Measurements from ENCODE around the gene THBS1. TPM values are rescaled to one million over a fixed set of nuclear protein-coding genes. Genes with fewer than 3 reads are reported as not detected.

THBS1 gene
- total RNA-seq, 2 donors from 2014 or later = 0.31 to 0.38 TPM

DNA sequence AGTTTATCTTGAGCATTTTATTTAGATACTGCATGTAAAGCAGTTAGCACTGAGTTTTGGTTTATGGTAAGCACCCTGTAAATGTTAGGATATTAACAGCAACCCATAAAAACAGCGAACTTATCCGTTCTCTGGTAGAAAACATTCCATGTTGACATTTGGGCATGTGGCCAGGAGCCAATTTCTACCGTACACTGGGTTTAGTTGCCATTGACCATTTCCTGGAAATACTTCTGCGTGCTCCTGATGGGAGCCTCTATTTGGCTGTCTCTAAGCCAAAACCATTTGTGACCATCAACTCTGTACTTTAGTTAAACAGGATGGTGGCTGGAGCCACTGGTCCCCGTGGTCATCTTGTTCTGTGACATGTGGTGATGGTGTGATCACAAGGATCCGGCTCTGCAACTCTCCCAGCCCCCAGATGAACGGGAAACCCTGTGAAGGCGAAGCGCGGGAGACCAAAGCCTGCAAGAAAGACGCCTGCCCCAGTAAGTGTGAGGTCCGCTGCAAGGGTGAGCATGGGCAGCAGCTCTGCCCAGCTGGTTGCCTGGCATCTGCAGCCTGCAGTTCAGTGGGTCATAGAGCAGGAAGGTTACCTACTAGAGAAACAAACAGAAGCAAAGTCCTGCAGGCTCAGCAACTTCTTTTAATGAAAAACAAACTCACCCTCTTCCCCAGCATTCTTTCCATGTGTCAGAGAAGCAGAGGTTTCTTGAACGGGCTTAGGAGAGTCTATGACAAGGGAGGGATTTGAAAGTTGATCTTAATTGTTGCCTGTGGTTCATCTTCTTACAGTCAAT is 7.1 kb downstream of the THBS1 start:
- peak in 1 of 2 donors; percentile 46 for ATAC-seq
- no peaks in the 10 kb centered on the region for H3K27me3 Mint-ChIP-seq

DNA sequence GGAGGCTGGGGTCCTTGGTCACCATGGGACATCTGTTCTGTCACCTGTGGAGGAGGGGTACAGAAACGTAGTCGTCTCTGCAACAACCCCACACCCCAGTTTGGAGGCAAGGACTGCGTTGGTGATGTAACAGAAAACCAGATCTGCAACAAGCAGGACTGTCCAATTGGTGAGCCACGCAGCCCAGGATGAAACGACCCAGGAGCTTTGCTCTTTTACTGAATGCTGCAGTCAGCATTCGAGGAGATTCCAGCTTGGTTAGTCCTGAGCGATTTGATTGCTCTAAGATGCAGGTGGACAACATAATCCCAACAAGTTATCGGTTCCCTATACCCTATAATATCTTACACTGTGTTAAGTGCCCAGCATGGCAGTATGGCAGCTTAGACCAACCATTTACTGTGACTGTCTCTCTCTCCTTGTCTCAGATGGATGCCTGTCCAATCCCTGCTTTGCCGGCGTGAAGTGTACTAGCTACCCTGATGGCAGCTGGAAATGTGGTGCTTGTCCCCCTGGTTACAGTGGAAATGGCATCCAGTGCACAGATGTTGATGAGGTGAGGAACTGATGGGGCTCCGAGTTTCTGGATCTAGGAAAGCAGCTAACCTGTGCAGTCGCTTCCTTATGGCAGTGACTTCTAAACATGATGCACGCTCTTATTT is 7.8 kb downstream of the THBS1 start:
- H3K27ac Mint-ChIP-seq = no peak overlapping the region
- peaks cover 17 to 19% of the 10 kb centered on the region in 2 donors for H3K4me1 Mint-ChIP-seq (ENCODE audit: low read depth in 2 of 2)
- DNase-seq (ENCODE audit: low spot score) (no peak), ATAC-seq (no peak)
- no peak overlapping the region for H3K4me3 Mint-ChIP-seq
- H3K9me3 Mint-ChIP-seq = no peaks in the 10 kb centered on the region
- H3K36me3 Mint-ChIP-seq = peaks cover 6% of the 10 kb centered on the region
- no peaks in the 10 kb centered on the region for H3K27me3 Mint-ChIP-seq

More for the DNA sequence above, 7.1 kb downstream of the THBS1 start:
- peaks cover 6% of the 10 kb centered on the region for H3K36me3 Mint-ChIP-seq
- no peak for DNase-seq (ENCODE audit: low spot score)
- H3K9me3 Mint-ChIP-seq = no peaks in the 10 kb centered on the region
- no peak overlapping the region for H3K27ac Mint-ChIP-seq
- H3K4me1 Mint-ChIP-seq (ENCODE audit: low read depth in 2 of 2) = peaks cover 17 to 19% of the 10 kb centered on the region in 2 donors
- no peak overlapping the region for H3K4me3 Mint-ChIP-seq

DNA sequence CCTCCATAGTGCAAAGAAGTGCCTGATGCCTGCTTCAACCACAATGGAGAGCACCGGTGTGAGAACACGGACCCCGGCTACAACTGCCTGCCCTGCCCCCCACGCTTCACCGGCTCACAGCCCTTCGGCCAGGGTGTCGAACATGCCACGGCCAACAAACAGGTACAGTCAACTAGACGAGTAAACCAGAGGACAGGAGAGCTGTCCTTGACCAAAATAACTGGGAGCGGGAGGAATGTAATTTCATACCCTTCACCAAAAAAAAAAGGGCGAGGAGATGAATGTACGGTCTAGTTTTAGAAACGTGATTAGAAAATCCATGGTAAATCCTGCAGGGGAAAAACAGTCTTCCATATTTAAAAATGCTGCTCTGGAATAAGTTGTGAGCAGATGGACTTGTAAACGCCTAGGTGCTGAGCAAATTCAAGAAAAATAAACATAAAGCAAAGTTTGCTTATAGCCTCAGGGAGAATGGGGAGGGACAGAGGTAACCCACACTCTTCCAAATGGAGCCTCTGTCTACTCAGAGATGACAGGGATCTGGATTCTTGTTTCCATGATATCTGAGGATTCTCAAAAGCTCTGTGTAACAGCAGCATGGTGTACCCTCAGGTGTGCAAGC is 8.4 kb downstream of the THBS1 start:
- H3K27ac Mint-ChIP-seq = no peak overlapping the region
- H3K4me3 Mint-ChIP-seq = no peak overlapping the region
- peaks cover 21 to 23% of the 10 kb centered on the region in 2 donors for H3K4me1 Mint-ChIP-seq (ENCODE audit: low read depth in 2 of 2)
- ATAC-seq (no peak), DNase-seq (ENCODE audit: low spot score) (no peak)
- H3K27me3 Mint-ChIP-seq = no peaks in the 10 kb centered on the region
- H3K36me3 Mint-ChIP-seq = peaks cover 6% of the 10 kb centered on the region
- H3K9me3 Mint-ChIP-seq = no peaks in the 10 kb centered on the region

DNA sequence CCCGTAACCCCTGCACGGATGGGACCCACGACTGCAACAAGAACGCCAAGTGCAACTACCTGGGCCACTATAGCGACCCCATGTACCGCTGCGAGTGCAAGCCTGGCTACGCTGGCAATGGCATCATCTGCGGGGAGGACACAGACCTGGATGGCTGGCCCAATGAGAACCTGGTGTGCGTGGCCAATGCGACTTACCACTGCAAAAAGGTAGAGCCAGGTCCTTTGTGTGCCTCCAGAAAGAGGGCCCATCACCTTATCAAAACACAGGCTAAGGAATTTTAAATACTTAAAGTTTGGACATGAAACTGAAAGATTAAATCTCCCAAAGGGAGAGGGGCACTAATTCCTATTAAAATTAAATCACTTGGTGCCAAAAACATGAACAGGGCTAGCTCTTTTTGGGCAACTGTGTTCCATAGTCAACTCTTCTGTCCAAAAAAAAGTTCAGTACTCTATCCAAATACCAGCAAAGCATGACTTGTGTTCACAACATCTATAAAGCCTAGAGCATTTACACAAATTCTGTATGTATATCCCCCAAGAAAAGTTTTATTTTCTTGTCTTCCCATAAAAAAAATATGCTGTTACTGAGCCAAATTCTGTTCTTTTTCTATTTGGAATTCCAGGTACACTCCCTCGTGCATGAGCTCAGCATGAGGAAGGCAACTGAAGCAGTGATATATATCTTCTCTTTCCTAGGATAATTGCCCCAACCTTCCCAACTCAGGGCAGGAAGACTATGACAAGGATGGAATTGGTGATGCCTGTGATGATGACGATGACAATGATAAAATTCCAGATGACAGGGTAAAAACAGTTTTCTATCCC is 9.2 kb downstream of the THBS1 start:
- Mint-ChIP-seq H3K27ac (no peak overlapping the region), H3K36me3 (peaks cover 6% of the 10 kb centered on the region), H3K4me1 (ENCODE audit: low read depth in 2 of 2) (peaks cover 20 to 21% of the 10 kb centered on the region in 2 donors), H3K9me3 (no peaks in the 10 kb centered on the region), H3K4me3 (no peak overlapping the region), H3K27me3 (no peaks in the 10 kb centered on the region)
- ATAC-seq = no peak
- no peak for DNase-seq (ENCODE audit: low spot score)

DNA sequence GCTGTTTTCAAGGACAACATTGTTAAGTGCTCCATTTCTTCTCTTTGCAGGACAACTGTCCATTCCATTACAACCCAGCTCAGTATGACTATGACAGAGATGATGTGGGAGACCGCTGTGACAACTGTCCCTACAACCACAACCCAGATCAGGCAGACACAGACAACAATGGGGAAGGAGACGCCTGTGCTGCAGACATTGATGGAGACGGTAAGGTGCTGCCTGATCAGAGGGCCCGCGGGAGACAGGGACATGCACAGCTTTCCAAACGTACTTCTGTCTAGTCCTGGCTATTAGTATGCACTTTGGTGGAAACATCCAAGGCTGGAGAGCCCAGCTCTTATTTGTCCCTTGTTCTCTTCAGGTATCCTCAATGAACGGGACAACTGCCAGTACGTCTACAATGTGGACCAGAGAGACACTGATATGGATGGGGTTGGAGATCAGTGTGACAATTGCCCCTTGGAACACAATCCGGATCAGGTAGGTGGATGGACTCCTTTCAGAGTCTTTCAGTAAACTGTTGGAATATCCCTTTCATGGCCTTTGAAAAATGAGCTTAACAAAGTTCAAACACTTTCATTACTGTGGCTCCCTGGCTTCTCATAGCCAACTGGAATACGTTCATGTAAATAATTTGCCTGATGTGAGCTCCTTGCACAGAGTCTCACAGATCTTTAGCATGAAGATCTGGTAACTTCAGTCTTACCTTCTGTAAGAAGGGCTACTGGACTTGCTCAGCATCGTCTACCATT is 10.4 kb downstream of the THBS1 start:
- Mint-ChIP-seq H3K4me1 (ENCODE audit: low read depth in 2 of 2) (peaks cover 12% of the 10 kb centered on the region in 2 donors), H3K36me3 (peaks cover 6% of the 10 kb centered on the region), H3K9me3 (no peaks in the 10 kb centered on the region), H3K27ac (no peak overlapping the region), H3K27me3 (no peaks in the 10 kb centered on the region), H3K4me3 (no peak overlapping the region)
- DNase-seq (ENCODE audit: low spot score) (no peak), ATAC-seq (no peak)

DNA sequence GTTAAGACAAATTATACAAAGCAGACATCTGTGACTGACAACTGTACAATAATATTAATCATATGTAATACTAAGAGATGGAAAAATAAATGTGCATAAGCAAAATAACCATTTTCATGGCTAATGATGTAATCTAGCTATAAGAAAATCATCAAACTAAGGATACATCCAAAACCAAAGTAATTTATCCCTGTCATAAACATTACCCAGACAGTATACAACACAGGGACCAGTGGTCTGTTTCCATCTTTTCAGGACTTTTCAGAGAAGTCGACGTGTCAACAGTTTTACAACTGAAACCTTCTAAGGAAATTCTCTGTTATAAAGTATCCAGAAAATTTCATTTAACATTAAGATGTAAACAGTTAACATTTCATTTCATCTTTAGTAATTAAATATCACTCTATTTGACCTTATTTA is 11.0 kb downstream of the THBS1 start:
- DNase-seq (ENCODE audit: low spot score) (no peak), ATAC-seq (no peak)
- Mint-ChIP-seq H3K9me3 (no peaks in the 10 kb centered on the region), H3K27ac (no peak overlapping the region), H3K36me3 (peaks cover 6% of the 10 kb centered on the region), H3K4me1 (ENCODE audit: low read depth in 2 of 2) (peaks cover 12% of the 10 kb centered on the region in 2 donors), H3K4me3 (no peak overlapping the region), H3K27me3 (no peaks in the 10 kb centered on the region)

DNA sequence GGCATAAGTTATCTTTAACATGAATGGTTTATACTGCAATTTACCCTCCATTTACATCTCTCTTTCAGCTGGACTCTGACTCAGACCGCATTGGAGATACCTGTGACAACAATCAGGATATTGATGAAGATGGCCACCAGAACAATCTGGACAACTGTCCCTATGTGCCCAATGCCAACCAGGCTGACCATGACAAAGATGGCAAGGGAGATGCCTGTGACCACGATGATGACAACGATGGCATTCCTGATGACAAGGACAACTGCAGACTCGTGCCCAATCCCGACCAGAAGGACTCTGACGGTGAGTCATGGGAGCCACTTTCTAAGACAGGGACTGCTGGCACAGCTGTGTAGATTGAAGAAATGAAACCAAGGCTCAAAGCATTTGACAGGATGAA is 11.6 kb downstream of the THBS1 start:
- H3K9me3 Mint-ChIP-seq = no peaks in the 10 kb centered on the region
- no peak overlapping the region for H3K27ac Mint-ChIP-seq
- no peak for DNase-seq (ENCODE audit: low spot score)
- H3K4me3 Mint-ChIP-seq = no peak overlapping the region
- ATAC-seq = no peak
- H3K4me1 Mint-ChIP-seq (ENCODE audit: low read depth in 2 of 2) = peaks cover 12% of the 10 kb centered on the region in 2 donors
- peaks cover 6% of the 10 kb centered on the region for H3K36me3 Mint-ChIP-seq
- H3K27me3 Mint-ChIP-seq = no peaks in the 10 kb centered on the region

DNA sequence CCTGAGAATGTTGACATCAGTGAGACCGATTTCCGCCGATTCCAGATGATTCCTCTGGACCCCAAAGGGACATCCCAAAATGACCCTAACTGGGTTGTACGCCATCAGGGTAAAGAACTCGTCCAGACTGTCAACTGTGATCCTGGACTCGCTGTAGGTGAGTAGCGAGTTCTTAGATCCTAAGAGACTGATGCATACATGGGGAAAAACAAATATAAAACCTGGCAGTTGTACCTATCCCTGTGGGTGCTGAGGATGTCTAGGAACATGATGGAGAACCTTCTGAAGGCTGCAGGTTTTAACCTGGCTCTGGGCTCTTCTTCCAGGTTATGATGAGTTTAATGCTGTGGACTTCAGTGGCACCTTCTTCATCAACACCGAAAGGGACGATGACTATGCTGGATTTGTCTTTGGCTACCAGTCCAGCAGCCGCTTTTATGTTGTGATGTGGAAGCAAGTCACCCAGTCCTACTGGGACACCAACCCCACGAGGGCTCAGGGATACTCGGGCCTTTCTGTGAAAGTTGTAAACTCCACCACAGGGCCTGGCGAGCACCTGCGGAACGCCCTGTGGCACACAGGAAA is 12.3 kb downstream of the THBS1 start:
- no peaks in the 10 kb centered on the region for H3K27me3 Mint-ChIP-seq

DNA sequence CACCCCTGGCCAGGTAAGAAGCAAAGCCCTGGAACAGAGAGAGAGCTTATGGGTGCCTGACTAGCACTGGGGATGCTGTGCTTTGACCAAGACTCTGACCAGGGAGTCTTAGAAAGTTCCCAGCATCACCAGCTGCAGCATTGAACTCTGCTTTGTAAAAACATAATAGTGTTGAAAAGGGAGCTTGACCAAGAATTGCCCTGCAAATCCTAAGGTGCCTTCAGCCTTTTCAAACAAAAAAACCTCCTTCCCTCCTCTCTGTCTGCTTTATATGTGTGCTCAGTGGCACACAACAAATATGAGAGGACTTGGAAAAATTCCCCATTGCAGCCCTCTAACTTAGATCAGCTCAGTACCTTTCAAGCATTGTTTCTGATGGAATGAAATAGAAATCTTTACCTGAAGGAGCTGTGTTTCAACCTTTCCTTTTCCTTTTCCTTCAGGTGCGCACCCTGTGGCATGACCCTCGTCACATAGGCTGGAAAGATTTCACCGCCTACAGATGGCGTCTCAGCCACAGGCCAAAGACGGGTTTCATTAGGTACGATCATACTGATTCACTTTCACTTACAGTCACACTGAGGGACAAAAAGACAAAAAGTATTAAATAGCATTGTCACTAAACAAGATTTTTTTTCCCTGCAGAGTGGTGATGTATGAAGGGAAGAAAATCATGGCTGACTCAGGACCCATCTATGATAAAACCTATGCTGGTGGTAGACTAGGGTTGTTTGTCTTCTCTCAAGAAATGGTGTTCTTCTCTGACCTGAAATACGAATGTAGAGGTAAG is 13.0 kb downstream of the THBS1 start:
- Mint-ChIP-seq H3K27ac (peak overlapping the region in 1 of 2 donors; percentile 10), H3K4me1 (ENCODE audit: low read depth in 2 of 2) (peaks cover 8% of the 10 kb centered on the region in 2 donors), H3K9me3 (no peaks in the 10 kb centered on the region), H3K4me3 (peak overlapping the region; percentile 1), H3K27me3 (no peaks in the 10 kb centered on the region), H3K36me3 (peaks cover 6% of the 10 kb centered on the region)
- DNase-seq (ENCODE audit: low spot score) = no peak
- ATAC-seq = peak in 1 of 2 donors; percentile 67

More for the DNA sequence above, 12.3 kb downstream of the THBS1 start:
- H3K27ac Mint-ChIP-seq = no peak overlapping the region
- H3K36me3 Mint-ChIP-seq = peaks cover 6% of the 10 kb centered on the region
- peaks cover 8% of the 10 kb centered on the region in 2 donors for H3K4me1 Mint-ChIP-seq (ENCODE audit: low read depth in 2 of 2)
- no peak for DNase-seq (ENCODE audit: low spot score)
- no peaks in the 10 kb centered on the region for H3K9me3 Mint-ChIP-seq
- no peak for ATAC-seq
- no peak overlapping the region for H3K4me3 Mint-ChIP-seq

DNA sequence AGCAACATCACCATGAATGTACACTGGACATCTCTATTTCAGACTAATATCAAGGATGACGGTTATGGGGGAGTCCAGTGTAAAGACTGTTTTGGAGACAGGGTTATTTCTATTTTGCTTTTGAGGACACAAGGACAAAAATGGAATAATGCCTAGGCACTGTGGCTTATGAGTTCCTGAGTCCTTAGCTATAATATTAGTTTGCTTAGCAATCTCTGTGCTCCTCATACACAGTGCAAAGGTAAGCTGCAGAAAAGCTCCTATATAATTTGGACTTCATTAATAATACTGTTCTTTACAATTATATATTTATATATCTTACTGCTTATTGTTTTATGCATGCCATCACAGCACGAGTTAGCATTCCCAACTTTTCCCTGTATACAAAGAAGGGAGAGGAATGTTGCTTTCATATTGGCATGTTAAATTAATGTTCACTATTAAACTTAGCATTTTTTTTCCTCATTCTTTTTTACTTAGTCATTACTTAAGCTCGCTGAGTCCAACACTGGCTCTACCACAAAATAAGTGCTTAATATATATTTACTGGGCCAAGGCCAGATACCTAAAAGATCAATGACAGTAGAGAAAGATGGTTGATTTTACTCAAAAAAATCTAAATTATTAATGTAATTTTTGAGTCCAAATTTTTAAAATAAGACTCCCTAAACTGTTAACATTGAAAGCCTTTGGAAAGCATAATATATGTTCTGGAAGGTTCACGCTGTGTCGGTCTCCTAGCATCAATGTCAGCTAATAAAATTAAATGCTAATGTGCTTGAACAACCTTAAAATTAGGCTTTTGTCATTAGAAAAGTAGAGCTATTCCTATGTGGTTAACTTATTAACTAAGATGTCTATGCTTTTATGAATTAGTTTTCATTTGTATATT is 13.8 kb downstream of the THBS1 start:
- DNase-seq (ENCODE audit: low spot score) (no peak), ATAC-seq (no peak)
- Mint-ChIP-seq H3K9me3 (no peaks in the 10 kb centered on the region), H3K4me3 (no peak overlapping the region), H3K36me3 (peaks cover 6% of the 10 kb centered on the region), H3K4me1 (ENCODE audit: low read depth in 2 of 2) (peaks cover 8% of the 10 kb centered on the region in 2 donors), H3K27me3 (no peaks in the 10 kb centered on the region), H3K27ac (no peak overlapping the region)

DNA sequence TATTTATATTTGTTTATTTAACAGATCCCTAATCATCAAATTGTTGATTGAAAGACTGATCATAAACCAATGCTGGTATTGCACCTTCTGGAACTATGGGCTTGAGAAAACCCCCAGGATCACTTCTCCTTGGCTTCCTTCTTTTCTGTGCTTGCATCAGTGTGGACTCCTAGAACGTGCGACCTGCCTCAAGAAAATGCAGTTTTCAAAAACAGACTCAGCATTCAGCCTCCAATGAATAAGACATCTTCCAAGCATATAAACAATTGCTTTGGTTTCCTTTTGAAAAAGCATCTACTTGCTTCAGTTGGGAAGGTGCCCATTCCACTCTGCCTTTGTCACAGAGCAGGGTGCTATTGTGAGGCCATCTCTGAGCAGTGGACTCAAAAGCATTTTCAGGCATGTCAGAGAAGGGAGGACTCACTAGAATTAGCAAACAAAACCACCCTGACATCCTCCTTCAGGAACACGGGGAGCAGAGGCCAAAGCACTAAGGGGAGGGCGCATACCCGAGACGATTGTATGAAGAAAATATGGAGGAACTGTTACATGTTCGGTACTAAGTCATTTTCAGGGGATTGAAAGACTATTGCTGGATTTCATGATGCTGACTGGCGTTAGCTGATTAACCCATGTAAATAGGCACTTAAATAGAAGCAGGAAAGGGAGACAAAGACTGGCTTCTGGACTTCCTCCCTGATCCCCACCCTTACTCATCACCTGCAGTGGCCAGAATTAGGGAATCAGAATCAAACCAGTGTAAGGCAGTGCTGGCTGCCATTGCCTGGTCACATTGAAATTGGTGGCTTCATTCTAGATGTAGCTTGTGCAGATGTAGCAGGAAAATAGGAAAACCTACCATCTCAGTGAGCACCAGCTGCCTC is 14.7 kb downstream of the THBS1 start:
- Mint-ChIP-seq H3K27ac (no peak overlapping the region), H3K4me1 (ENCODE audit: low read depth in 2 of 2) (peaks cover 8% of the 10 kb centered on the region in 2 donors), H3K4me3 (no peak overlapping the region), H3K9me3 (no peaks in the 10 kb centered on the region), H3K36me3 (peaks cover 6% of the 10 kb centered on the region), H3K27me3 (no peaks in the 10 kb centered on the region)
- ATAC-seq (no peak), DNase-seq (ENCODE audit: low spot score) (no peak)

All from natural killer cell treated with Interleukin-12 subunit alpha and Interleukin-12 subunit beta and Interleukin-15 and Interleukin-18, amount 100 ng/mL, for 72 hours (primary cell).